HEK293 (cell line): ENCODE data around the gene CXXC5.

Experiments used
- CTCF ChIA-PET: fragments of 350-600 bp; formaldehyde crosslinking; extraction: SDS; loops from one replicate; lab custom pipeline; 2021; ENCODE audit warnings: antibody characterized with exemption; lab: Yijun Ruan, JAX
- POLR2A ChIA-PET: fragments of 300-600 bp; formaldehyde crosslinking; extraction: SDS; loops from one replicate; lab custom pipeline; 2020; ENCODE audit warnings: antibody characterized with exemption, inconsistent platforms; lab: Yijun Ruan, JAX
- H3K27ac ChIP-seq: fragments of 200-500 bp; sonication (Bioruptor generic); 2 replicates; pipeline ENCODE4 v1.5.1; 2014; ENCODE audit warnings: low read depth, low read length, control low read depth, inconsistent platforms; ENCODE audit errors: extremely low read depth
- H3K36me3 ChIP-seq, 2 experiments: fragments of 200-500 bp in 1 of 2; sonication (Bioruptor generic) in 1 of 2; 1 replicate in 1 of 2; 2 replicates in 1 of 2; pipeline ENCODE4 v1.5.1; 2014 to 2017; ENCODE audit warnings: inconsistent platforms in 2 of 2, low read length in 2 of 2; ENCODE audit not compliant: control insufficient read depth in 2 of 2, insufficient read depth in 1 of 2
- H3K4me1 ChIP-seq: fragments of 200-500 bp; sonication (Bioruptor generic); 2 replicates; pipeline ENCODE4 v1.5.1; 2014; ENCODE audit warnings: mild to moderate bottlenecking, low read length, inconsistent platforms; ENCODE audit not compliant: control insufficient read depth, insufficient read depth
- H3K4me3 ChIP-seq: 2 replicates; pipeline ENCODE4 v1.5.1; 2011; ENCODE audit warnings: low read depth, mild to moderate bottlenecking, control low read depth, low read length, moderate library complexity
- H3K9me3 ChIP-seq: fragments of 200-500 bp; sonication (Bioruptor generic); 2 replicates; pipeline ENCODE4 v1.5.1; 2014; ENCODE audit warnings: low read depth, low read length, inconsistent platforms; ENCODE audit not compliant: control insufficient read depth, insufficient read depth
- BCL6B ChIP-seq: fragments of 450-650 bp; formaldehyde crosslinking; IDR thresholded peaks from 2 replicates; pipeline ENCODE4 v1.5.1; 2017; ENCODE audit warnings: missing biosample characterization, missing genetic modification characterization
- FEZF1 ChIP-seq: fragments of 450-650 bp; formaldehyde crosslinking; IDR thresholded peaks from 2 replicates; pipeline ENCODE4 v1.5.1; 2016; ENCODE audit warnings: missing biosample characterization, missing genetic modification characterization
- GLI4 ChIP-seq: fragments of 450-650 bp; formaldehyde crosslinking; IDR thresholded peaks from 2 replicates; pipeline ENCODE4 v1.5.1; 2016; ENCODE audit warnings: missing biosample characterization, missing genetic modification characterization
- KLF8 ChIP-seq: fragments of 450-650 bp; formaldehyde crosslinking; IDR thresholded peaks from 2 replicates; pipeline ENCODE4 v1.5.1; 2016; ENCODE audit warnings: missing biosample characterization, missing genetic modification characterization
- MYNN ChIP-seq: fragments of 450-650 bp; formaldehyde crosslinking; IDR thresholded peaks from 2 replicates; pipeline ENCODE4 v1.5.1; 2016; ENCODE audit warnings: missing biosample characterization, missing genetic modification characterization, borderline replicate concordance
- SALL2 ChIP-seq: fragments of 450-650 bp; formaldehyde crosslinking; IDR thresholded peaks from 2 replicates; pipeline ENCODE4 v1.5.0; 2017; ENCODE audit warnings: missing biosample characterization, mild to moderate bottlenecking, missing genetic modification characterization, borderline replicate concordance
- ZBTB44 ChIP-seq: fragments of 450-650 bp; IDR thresholded peaks from 2 replicates; pipeline ENCODE4 v1.5.1; 2018; ENCODE audit warnings: missing biosample characterization, mild to moderate bottlenecking, missing genetic modification characterization
- ZFP41 ChIP-seq: fragments of 450-650 bp; formaldehyde crosslinking; IDR thresholded peaks from 2 replicates; pipeline ENCODE4 v1.5.1; 2016; ENCODE audit warnings: missing biosample characterization, missing genetic modification characterization, borderline replicate concordance
- ZNF2 ChIP-seq: fragments of 450-650 bp; formaldehyde crosslinking; IDR thresholded peaks from 2 replicates; pipeline ENCODE4 v1.5.1; 2016; ENCODE audit warnings: missing biosample characterization, missing genetic modification characterization
- ZNF341 ChIP-seq: fragments of 450-650 bp; formaldehyde crosslinking; IDR thresholded peaks from 2 replicates; pipeline ENCODE4; 2016; ENCODE audit warnings: low read depth, missing biosample characterization, missing genetic modification characterization
- ZNF391 ChIP-seq: fragments of 450-650 bp; formaldehyde crosslinking; IDR thresholded peaks from 2 replicates; pipeline ENCODE4 v1.5.1; 2016; ENCODE audit warnings: low read depth, missing biosample characterization, missing genetic modification characterization, borderline replicate concordance
- ZNF488 ChIP-seq: fragments of 450-650 bp; formaldehyde crosslinking; IDR thresholded peaks from 2 replicates; pipeline ENCODE4 v1.5.1; 2016; ENCODE audit warnings: missing biosample characterization, missing genetic modification characterization
- ZNF521 ChIP-seq: fragments of 450-650 bp; formaldehyde crosslinking; IDR thresholded peaks from 2 replicates; pipeline ENCODE4 v1.5.1; 2017; ENCODE audit warnings: missing biosample characterization, mild to moderate bottlenecking, missing genetic modification characterization
- ZNF548 ChIP-seq: fragments of 450-650 bp; formaldehyde crosslinking; IDR thresholded peaks from 2 replicates; pipeline ENCODE4 v1.5.1; 2016; ENCODE audit warnings: missing biosample characterization, missing genetic modification characterization
- ZNF561 ChIP-seq: fragments of 450-650 bp; IDR thresholded peaks from 2 replicates; pipeline ENCODE4 v1.5.1; 2018; ENCODE audit warnings: missing biosample characterization, missing genetic modification characterization, borderline replicate concordance
- ZNF596 ChIP-seq: fragments of 450-650 bp; IDR thresholded peaks from 2 replicates; pipeline ENCODE4 v1.5.0; 2018; ENCODE audit warnings: missing biosample characterization, mild to moderate bottlenecking, missing genetic modification characterization, moderate library complexity
- ZNF843 ChIP-seq: fragments of 450-650 bp; formaldehyde crosslinking; IDR thresholded peaks from 2 replicates; pipeline ENCODE4 v1.5.1; 2016; ENCODE audit warnings: missing biosample characterization, missing genetic modification characterization
- TF ChIP-seq, protein P1 (sequence below): fragments of 450-650 bp; formaldehyde crosslinking; IDR thresholded peaks from 2 replicates; pipeline ENCODE4 v1.5.1; 2016; ENCODE audit warnings: missing biosample characterization, missing genetic modification characterization
- TF ChIP-seq, protein P2 (sequence below): fragments of 450-650 bp; formaldehyde crosslinking; IDR thresholded peaks from 2 replicates; pipeline ENCODE4 v1.5.1; 2016; ENCODE audit warnings: missing biosample characterization, missing genetic modification characterization

The CXXC5 gene

GRCh38 chr5:139639619-139640380, 8.3 kb upstream of the CXXC5 start (continued):
- TF ChIP-seq, protein P1, sequence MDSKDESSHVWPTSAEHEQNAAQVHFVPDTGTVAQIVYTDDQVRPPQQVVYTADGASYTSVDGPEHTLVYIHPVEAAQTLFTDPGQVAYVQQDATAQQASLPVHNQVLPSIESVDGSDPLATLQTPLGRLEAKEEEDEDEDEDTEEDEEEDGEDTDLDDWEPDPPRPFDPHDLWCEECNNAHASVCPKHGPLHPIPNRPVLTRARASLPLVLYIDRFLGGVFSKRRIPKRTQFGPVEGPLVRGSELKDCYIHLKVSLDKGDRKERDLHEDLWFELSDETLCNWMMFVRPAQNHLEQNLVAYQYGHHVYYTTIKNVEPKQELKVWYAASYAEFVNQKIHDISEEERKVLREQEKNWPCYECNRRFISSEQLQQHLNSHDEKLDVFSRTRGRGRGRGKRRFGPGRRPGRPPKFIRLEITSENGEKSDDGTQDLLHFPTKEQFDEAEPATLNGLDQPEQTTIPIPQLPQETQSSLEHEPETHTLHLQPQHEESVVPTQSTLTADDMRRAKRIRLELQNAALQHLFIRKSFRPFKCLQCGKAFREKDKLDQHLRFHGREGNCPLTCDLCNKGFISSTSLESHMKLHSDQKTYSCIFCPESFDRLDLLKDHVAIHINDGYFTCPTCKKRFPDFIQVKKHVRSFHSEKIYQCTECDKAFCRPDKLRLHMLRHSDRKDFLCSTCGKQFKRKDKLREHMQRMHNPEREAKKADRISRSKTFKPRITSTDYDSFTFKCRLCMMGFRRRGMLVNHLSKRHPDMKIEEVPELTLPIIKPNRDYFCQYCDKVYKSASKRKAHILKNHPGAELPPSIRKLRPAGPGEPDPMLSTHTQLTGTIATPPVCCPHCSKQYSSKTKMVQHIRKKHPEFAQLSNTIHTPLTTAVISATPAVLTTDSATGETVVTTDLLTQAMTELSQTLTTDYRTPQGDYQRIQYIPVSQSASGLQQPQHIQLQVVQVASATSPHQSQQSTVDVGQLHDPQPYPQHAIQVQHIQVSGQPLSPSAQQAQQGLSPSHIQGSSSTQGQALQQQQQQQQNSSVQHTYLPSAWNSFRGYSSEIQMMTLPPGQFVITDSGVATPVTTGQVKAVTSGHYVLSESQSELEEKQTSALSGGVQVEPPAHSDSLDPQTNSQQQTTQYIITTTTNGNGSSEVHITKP (tag by site-specific recombination) = peak; percentile 55
- TF ChIP-seq, all 188 proteins: peak for 3

DNA sequence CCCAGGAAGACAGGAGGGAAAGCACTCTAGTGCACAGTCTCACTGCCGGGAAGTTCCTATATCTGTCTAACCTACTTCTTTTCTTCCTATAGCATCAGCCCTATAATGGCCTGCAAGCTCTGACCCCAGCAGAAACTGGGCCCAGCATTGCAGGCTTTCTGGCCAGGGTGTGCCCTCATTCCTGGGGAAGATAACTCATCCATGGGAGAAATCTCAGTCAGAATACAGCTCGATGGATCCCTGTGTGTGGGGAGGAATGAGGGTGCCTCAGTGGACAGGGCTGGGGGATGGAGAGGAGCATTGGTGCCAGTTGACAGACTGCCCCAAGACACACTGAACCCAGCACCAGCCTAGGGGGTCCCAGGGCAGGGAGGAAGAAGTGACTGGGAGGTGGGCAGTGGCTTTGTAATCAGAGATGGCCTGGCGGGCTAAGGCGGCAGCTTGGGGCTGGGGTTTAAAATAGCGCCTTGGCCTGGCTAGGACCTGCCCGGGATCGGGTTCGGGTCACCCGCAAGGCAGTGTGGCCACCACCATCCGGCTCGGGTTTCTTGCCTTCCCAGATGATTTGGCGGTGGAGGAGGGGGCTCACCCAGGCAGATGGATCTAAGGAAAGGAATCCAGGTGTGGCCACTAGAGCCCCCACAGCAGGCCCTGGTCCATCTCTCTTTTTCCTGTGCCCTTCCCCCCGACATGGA, 7.6 kb upstream of the CXXC5 start:
- H3K4me1 ChIP-seq = peaks cover 2% of the 10 kb centered on the region; the same call in 1 of the 2 replicates
- H3K27ac ChIP-seq = no peak overlapping the region
- H3K36me3 ChIP-seq = no peaks in the 10 kb centered on the region
- TF ChIP-seq ZNF391 (tag by site-specific recombination) (no peak), ZNF561 (no peak), ZFP41 (tag by site-specific recombination) (no peak), ZNF843 (tag by site-specific recombination) (no peak), FEZF1 (tag by site-specific recombination) (no peak), MYNN (no peak), ZNF521 (no peak), GLI4 (tag by site-specific recombination) (no peak), ZNF2 (tag by site-specific recombination) (no peak), SALL2 (tag by site-specific recombination) (no peak), BCL6B (tag by site-specific recombination) (no peak), ZBTB44 (no peak), ZNF548 (no peak), KLF8 (tag by site-specific recombination) (no peak), ZNF341 (tag by site-specific recombination) (no peak), ZNF596 (tag by site-specific recombination) (no peak), ZNF488 (no peak)
- TF ChIP-seq, protein P2, sequence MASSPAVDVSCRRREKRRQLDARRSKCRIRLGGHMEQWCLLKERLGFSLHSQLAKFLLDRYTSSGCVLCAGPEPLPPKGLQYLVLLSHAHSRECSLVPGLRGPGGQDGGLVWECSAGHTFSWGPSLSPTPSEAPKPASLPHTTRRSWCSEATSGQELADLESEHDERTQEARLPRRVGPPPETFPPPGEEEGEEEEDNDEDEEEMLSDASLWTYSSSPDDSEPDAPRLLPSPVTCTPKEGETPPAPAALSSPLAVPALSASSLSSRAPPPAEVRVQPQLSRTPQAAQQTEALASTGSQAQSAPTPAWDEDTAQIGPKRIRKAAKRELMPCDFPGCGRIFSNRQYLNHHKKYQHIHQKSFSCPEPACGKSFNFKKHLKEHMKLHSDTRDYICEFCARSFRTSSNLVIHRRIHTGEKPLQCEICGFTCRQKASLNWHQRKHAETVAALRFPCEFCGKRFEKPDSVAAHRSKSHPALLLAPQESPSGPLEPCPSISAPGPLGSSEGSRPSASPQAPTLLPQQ (tag by site-specific recombination) = no peak
- ChIA-PET POLR2A (no interaction called here), CTCF (interaction anchor here (0.6 to 1.3 kb wide), 3 partner anchors 11 to 145 kb away, joined by 3 to 5 read pairs (median 4); no protein-coding TSS in a partner anchor)
- H3K9me3 ChIP-seq = no peaks in the 10 kb centered on the region
- H3K4me3 ChIP-seq = no peak overlapping the region
